ENCODE data around the gene SLC7A9. TPM values are rescaled to one million over a fixed set of nuclear protein-coding genes. Genes with fewer than 3 reads are reported as not detected.

The SLC7A9 gene
- total and polyA plus RNA-seq, 2 of the 13 experiments (the other 11 are each of a cell fraction or from before 2014, with no cell fraction given) = 4.7 to 8.3 TPM

GRCh38 chr19:32819419-32820400 is 49.9 kb downstream of the SLC7A9 start (continued):
- TF ChIP-seq U2AF2 (IDR thresholded peaks at IDR 0.05; ENCODE audit: low read depth, low read length) = no peak
- no peak for TF ChIP-seq RERE (CRISPR knock-in tag; IDR thresholded peaks at IDR 0.05; ENCODE audit: low read depth)
- no peak for TF ChIP-seq ZNF652 (CRISPR knock-in tag; IDR thresholded peaks at IDR 0.05; ENCODE audit: borderline replicate concordance, low read depth)
- TF ChIP-seq ZBTB3 (CRISPR knock-in tag; IDR thresholded peaks at IDR 0.05; ENCODE audit: borderline replicate concordance, low read depth) = no peak
- no peak for TF ChIP-seq SAP130 (CRISPR knock-in tag; IDR thresholded peaks at IDR 0.05; ENCODE audit: low read depth)
- no peak for TF ChIP-seq ZNF263 (CRISPR knock-in tag; IDR thresholded peaks at IDR 0.05)

DNA sequence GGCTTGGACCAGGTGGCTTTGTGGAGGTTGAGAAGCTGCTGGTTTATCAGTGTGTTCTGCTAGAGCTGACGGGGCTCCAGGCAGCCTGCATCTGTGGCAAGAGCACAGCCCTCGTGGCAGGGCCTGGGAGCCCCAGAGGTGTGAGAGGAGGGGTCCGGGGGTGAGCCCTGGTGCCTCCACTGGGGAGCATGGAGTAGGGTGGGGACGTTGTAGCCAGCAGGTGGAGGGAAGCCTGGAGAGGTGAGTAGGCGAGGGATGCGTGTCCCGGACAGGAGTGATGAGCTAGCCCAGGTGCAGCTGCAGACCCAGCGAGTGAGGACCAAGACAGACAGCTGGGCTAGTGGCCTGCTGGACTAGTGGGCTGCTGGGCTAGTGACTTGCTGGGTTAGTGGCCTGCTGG is 51.0 kb downstream of the SLC7A9 start:
- CTCF ChIA-PET (ENCODE audit: low intra/inter-chr PET ratio, low total read pairs) = no interaction called here
- WGBS (ENCODE audit: low lambda C conversion rate) = 58% methylated on average over 8 of the region's 8 CpGs
- peaks cover 31% of the 10 kb centered on the region for H3K4me1 ChIP-seq (ENCODE audit: insufficient read depth, low read length)
- no peaks in the 10 kb centered on the region for H3K9me3 ChIP-seq (ENCODE audit: low read length)
- in situ Hi-C loops (cut with HindIII; ENCODE audit: extremely low pct_ligation_motif_present, low pct_unique_long_range_greater_than_20kb) = no loop called here
- H3K27me3 ChIP-seq (ENCODE audit: control insufficient read depth in 1 of 2, insufficient read depth in 2 of 2, low read length in 2 of 2) = no peaks in the 10 kb centered on the region
- no peak overlapping the region; the same call in 1 of the 2 replicates for H3K9ac ChIP-seq (ENCODE audit: insufficient read depth, low read depth, low read length)
- no peaks in the 10 kb centered on the region for H4K20me1 ChIP-seq (ENCODE audit: insufficient read depth, low read length)
- TF ChIP-seq, protein P1, sequence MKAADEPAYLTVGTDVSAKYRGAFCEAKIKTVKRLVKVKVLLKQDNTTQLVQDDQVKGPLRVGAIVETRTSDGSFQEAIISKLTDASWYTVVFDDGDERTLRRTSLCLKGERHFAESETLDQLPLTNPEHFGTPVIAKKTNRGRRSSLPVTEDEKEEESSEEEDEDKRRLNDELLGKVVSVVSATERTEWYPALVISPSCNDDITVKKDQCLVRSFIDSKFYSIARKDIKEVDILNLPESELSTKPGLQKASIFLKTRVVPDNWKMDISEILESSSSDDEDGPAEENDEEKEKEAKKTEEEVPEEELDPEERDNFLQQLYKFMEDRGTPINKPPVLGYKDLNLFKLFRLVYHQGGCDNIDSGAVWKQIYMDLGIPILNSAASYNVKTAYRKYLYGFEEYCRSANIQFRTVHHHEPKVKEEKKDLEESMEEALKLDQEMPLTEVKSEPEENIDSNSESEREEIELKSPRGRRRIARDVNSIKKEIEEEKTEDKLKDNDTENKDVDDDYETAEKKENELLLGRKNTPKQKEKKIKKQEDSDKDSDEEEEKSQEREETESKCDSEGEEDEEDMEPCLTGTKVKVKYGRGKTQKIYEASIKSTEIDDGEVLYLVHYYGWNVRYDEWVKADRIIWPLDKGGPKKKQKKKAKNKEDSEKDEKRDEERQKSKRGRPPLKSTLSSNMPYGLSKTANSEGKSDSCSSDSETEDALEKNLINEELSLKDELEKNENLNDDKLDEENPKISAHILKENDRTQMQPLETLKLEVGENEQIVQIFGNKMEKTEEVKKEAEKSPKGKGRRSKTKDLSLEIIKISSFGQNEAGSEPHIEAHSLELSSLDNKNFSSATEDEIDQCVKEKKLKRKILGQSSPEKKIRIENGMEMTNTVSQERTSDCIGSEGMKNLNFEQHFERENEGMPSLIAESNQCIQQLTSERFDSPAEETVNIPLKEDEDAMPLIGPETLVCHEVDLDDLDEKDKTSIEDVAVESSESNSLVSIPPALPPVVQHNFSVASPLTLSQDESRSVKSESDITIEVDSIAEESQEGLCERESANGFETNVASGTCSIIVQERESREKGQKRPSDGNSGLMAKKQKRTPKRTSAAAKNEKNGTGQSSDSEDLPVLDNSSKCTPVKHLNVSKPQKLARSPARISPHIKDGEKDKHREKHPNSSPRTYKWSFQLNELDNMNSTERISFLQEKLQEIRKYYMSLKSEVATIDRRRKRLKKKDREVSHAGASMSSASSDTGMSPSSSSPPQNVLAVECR (CRISPR knock-in tag; IDR thresholded peaks at IDR 0.05; ENCODE audit: borderline replicate concordance) = 0 out of 2 replicates have a peak, but pooled peaks have one; percentile 19
- no peak for TF ChIP-seq JUN (CRISPR knock-in tag; IDR thresholded peaks at IDR 0.05)
- no TSS peak for BruUV-seq (replicated peaks)
- intact Hi-C loops (cut with micrococcal nuclease; ENCODE audit: unreplicated experiment) = no loop called here
- peak overlapping the region; percentile 3 for H2AFZ ChIP-seq (ENCODE audit: low read length)
- H3K36me3 ChIP-seq (replicated peaks in 1 of 2; ENCODE audit: control insufficient read depth in 1 of 2, insufficient read depth in 2 of 2, low read length in 2 of 2) = no peaks in the 10 kb centered on the region
- ATAC-seq (peak; percentile 27), FAIRE-seq (no peak), DNase-seq (ENCODE audit: low spot score) (no peak)
- POLR2A ChIA-PET = no interaction called here
- H3K79me2 ChIP-seq (ENCODE audit: insufficient read depth, low read length) = no peaks in the 10 kb centered on the region
- peak overlapping the region; percentile 72 for H3K4me2 ChIP-seq (ENCODE audit: low read depth, low read length)
- H3K4me3 ChIP-seq (replicated peaks in 1 of 3; ENCODE audit: insufficient read depth in 1 of 3, low read depth in 2 of 3, low read length in 3 of 3) = no peak overlapping the region
- H3K27ac ChIP-seq (ENCODE audit: extremely low read length, insufficient read depth, low read length) = no peak overlapping the region
